DND-41 (cell line): Measurements from ENCODE around the gene ATG9A.

Source experiments
- ATAC-seq: fragments of 200-7000 bp; cut with Tn5 transposase; 3 replicates; pipeline ENCODE4 v1.9.1; 2021; ENCODE audit warnings: low read depth; ENCODE audit not compliant: insufficient read depth
- DNase-seq: peaks from one replicate; pipeline ENCODE4 v3.0.0-alpha.2; 2020
- H2AFZ ChIP-seq: 2 replicates; pipeline ENCODE4 v1.6.0; 2012; ENCODE audit warnings: low read depth, low read length
- H3K27ac ChIP-seq: 2 replicates; pipeline ENCODE4 v1.5.1; 2012; ENCODE audit warnings: low read length, inconsistent platforms
- H3K27me3 ChIP-seq: fragments of 200-600 bp; sonication (generic); 2 replicates; pipeline ENCODE4 v1.6.0; 2012; ENCODE audit warnings: low read length, mild to moderate bottlenecking, inconsistent platforms; ENCODE audit not compliant: insufficient read depth, poor library complexity
- H3K36me3 ChIP-seq: 2 replicates; pipeline ENCODE4 v1.5.1; 2012; ENCODE audit warnings: low read length, inconsistent platforms; ENCODE audit not compliant: insufficient read depth
- H3K4me1 ChIP-seq: 2 replicates; pipeline ENCODE4 v1.5.1; 2012; ENCODE audit warnings: mild to moderate bottlenecking, low read length; ENCODE audit not compliant: insufficient read depth
- H3K4me2 ChIP-seq: 2 replicates; pipeline ENCODE4 v1.6.0; 2012; ENCODE audit warnings: mild to moderate bottlenecking, moderate library complexity, low read length, inconsistent platforms; ENCODE audit not compliant: insufficient read depth
- H3K4me3 ChIP-seq, 2 experiments: fragments of 200-600 bp in 1 of 2; shearing (Covaris generic) in 1 of 2; 2 replicates each; pipeline ENCODE4 v1.5.1; 2012 to 2016; ENCODE audit warnings: inconsistent platforms in 2 of 2, low read length in 2 of 2, mild to moderate bottlenecking in 2 of 2, low read depth in 1 of 2, moderate library complexity in 1 of 2
- H3K79me2 ChIP-seq: 2 replicates; pipeline ENCODE4 v1.6.0; 2012; ENCODE audit warnings: low read length, inconsistent platforms; ENCODE audit not compliant: insufficient read depth
- H3K9ac ChIP-seq: 2 replicates; pipeline ENCODE4 v1.6.0; 2012; ENCODE audit warnings: low read depth, mild to moderate bottlenecking, inconsistent platforms, low read length, moderate library complexity
- H3K9me3 ChIP-seq: 2 replicates; pipeline ENCODE4 v1.5.1; 2012; ENCODE audit warnings: low read length, moderate library complexity, mild to moderate bottlenecking, inconsistent platforms; ENCODE audit not compliant: insufficient read depth, severe bottlenecking
- H4K20me1 ChIP-seq: 2 replicates; pipeline ENCODE4 v1.6.0; 2012; ENCODE audit warnings: low read length; ENCODE audit not compliant: insufficient read depth
- EZH2 ChIP-seq: IDR thresholded peaks from 3 replicates; pipeline ENCODE4 v1.6.1; 2012; ENCODE audit warnings: borderline replicate concordance, low read depth, mild to moderate bottlenecking, moderate library complexity, low read length, inconsistent platforms; ENCODE audit not compliant: severe bottlenecking
- TF ChIP-seq, protein P1 (sequence below): IDR thresholded peaks from 2 replicates; pipeline ENCODE4 v1.5.1; 2012; ENCODE audit warnings: borderline replicate concordance, low read length, moderate library complexity, mild to moderate bottlenecking; ENCODE audit not compliant: poor library complexity, severe bottlenecking; ENCODE audit errors: extremely low read depth

The ATG9A gene

DNA sequence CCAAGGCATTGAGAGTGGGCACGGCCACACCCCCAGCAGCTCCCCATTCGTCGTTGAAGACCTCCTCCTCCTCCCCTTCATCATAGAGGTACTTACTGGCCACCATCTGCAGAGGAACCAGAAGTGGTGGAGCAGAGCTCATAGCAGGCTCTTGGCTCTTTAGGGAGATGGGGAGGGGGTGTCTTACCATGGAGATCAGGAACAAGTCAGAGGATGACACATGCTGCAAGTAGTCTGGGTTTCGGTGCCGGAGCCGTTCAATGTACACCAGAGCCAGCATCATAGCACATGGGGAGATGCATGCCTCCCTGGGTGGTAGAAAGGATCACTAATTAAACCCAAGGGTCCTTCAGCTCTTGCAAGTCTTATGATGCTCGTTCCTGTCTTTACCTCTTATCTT, 54.6 kb downstream of the ATG9A start:
- TF ChIP-seq, protein P1, sequence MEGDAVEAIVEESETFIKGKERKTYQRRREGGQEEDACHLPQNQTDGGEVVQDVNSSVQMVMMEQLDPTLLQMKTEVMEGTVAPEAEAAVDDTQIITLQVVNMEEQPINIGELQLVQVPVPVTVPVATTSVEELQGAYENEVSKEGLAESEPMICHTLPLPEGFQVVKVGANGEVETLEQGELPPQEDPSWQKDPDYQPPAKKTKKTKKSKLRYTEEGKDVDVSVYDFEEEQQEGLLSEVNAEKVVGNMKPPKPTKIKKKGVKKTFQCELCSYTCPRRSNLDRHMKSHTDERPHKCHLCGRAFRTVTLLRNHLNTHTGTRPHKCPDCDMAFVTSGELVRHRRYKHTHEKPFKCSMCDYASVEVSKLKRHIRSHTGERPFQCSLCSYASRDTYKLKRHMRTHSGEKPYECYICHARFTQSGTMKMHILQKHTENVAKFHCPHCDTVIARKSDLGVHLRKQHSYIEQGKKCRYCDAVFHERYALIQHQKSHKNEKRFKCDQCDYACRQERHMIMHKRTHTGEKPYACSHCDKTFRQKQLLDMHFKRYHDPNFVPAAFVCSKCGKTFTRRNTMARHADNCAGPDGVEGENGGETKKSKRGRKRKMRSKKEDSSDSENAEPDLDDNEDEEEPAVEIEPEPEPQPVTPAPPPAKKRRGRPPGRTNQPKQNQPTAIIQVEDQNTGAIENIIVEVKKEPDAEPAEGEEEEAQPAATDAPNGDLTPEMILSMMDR = no peak
- TF ChIP-seq EZH2 = no peak
- H4K20me1 ChIP-seq = peaks cover 15% of the 10 kb centered on the region; the same call in 1 of the 2 replicates
- DNase-seq = no peak
- peaks cover 36% of the 10 kb centered on the region for H3K79me2 ChIP-seq
- no peak overlapping the region for H3K4me2 ChIP-seq
- no peak overlapping the region for H2AFZ ChIP-seq
- H3K4me3 ChIP-seq = no peak overlapping the region
- no peak for ATAC-seq
- H3K27ac ChIP-seq = no peak overlapping the region
- no peaks in the 10 kb centered on the region for H3K27me3 ChIP-seq
- H3K9me3 ChIP-seq = no peaks in the 10 kb centered on the region
- peaks cover 33% of the 10 kb centered on the region for H3K4me1 ChIP-seq
- H3K9ac ChIP-seq = no peak overlapping the region
- H3K36me3 ChIP-seq = peaks cover 48% of the 10 kb centered on the region

DNA sequence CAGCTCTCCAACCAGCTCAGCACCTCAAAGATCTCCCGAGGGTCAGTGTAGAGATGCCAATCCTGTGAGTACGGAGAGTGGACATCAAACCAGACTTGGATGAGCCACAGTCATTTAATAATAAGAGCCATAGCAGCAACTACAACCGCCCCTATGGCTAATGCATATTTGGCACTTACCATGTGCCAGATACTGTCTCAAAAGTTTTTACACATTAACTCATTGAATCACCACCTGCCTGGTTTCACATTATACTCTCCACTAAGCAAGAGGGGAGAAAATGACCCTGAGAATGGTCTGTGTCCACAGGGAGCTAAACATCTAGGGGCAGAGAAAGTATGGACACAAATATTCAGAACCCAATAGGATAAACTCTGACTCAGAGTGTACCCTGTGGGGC, 55.3 kb downstream of the ATG9A start:
- Histone ChIP-seq H3K4me2 (no peak overlapping the region), H3K27me3 (no peaks in the 10 kb centered on the region), H3K4me3 (no peak overlapping the region), H3K27ac (no peak overlapping the region), H2AFZ (no peak overlapping the region), H3K4me1 (peaks cover 27% of the 10 kb centered on the region), H3K79me2 (peaks cover 30% of the 10 kb centered on the region), H4K20me1 (peaks cover 9% of the 10 kb centered on the region; the same call in 1 of the 2 replicates), H3K36me3 (peaks cover 42% of the 10 kb centered on the region), H3K9me3 (no peaks in the 10 kb centered on the region), H3K9ac (no peak overlapping the region)
- ATAC-seq (no peak), DNase-seq (no peak)
- TF ChIP-seq, protein P1 = no peak
- TF ChIP-seq EZH2 = no peak

DNA sequence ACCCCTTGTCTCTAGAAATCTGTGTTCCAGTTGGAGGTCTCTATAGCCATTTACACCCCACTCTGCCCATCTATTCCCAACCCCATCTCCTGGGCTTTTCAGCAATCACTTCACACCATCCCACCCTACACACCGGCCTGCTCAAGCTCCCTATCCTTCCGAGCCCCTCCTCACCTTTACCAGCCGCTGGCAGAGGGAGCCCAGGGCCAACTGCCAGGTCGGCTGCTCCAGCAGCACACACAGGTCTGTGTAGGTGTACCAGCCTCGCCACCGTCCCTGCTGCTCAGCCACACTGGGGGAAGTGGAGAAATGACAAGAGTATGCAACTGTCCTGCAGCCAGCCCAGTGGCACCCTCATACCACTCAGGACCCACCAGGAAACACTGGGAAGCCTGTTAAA, 56.3 kb downstream of the ATG9A start:
- no peaks in the 10 kb centered on the region for H3K9me3 ChIP-seq

More for the DNA sequence above, 56.3 kb downstream of the ATG9A start:
- peaks cover 4% of the 10 kb centered on the region; the same call in 1 of the 2 replicates for H4K20me1 ChIP-seq
- no peak overlapping the region for H3K4me2 ChIP-seq
- H3K4me1 ChIP-seq = peaks cover 21% of the 10 kb centered on the region
- H2AFZ ChIP-seq = no peak overlapping the region
- peaks cover 21% of the 10 kb centered on the region for H3K79me2 ChIP-seq
- no peak overlapping the region for H3K9ac ChIP-seq
- DNase-seq = no peak
- peaks cover 42% of the 10 kb centered on the region for H3K36me3 ChIP-seq
- H3K27me3 ChIP-seq = no peaks in the 10 kb centered on the region
- no peak for ATAC-seq
- TF ChIP-seq EZH2 = no peak
- TF ChIP-seq, protein P1 = no peak
- H3K4me3 ChIP-seq = no peak overlapping the region
- no peak overlapping the region for H3K27ac ChIP-seq
